ENCODE measurements around the gene SLC6A16.

SLC6A16 gene

DNA sequence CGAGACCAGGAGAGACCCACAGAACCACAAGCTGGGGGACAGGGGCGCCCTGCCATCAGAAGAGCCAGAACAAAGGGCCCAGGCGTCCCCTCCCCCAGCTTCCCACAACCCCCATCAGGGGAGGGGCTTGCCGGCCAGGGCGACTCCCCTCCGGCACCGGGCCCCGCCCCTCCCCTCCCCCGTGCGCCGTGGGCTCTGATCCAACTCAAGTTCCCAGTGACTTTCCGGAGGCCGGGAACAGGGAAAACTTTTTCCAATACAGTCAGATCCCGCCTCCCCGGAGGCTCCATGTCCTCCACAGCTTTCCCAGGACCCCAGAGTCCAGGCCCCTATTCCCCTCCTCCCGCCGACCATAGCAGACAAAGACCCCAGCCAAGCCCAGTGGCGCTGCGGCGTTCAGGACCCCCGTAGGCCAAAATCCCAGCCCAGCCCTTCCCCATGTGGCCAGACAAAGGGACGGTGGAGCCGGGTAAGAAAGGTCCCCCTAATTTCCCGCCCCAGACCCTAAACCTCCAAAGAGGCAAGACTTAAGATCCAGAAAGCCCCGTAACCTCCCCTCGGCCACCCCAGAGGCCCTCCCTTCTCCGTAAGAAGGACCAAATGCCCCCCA, 36.6 kb upstream of the SLC6A16 start:
- H3K4me1 ChIP-seq (ENCODE audit: control insufficient read depth, insufficient read depth, low read length), result peaks cover 3% of the 10 kb centered on the region; the same call in 1 of the 2 replicates
- H3K9me3 ChIP-seq (ENCODE audit: control insufficient read depth, insufficient read depth, low read length), result no peaks in the 10 kb centered on the region
- no peaks in the 10 kb centered on the region for H3K27me3 ChIP-seq (ENCODE audit: control insufficient read depth, insufficient read depth, low read length)
- H3K4me3 ChIP-seq (ENCODE audit: low read depth, low read length), result peak overlapping the region; percentile 95
- peak overlapping the region; percentile 95 for H3K9ac ChIP-seq (ENCODE audit: low read depth, low read length)
- H3K36me3 ChIP-seq (ENCODE audit: control insufficient read depth, insufficient read depth, low read length), result peaks cover 30% of the 10 kb centered on the region
- H3K27ac ChIP-seq (ENCODE audit: low read depth, low read length), result peak overlapping the region; percentile 97

- no peak overlapping the region for H3K9ac ChIP-seq (ENCODE audit: low read depth, low read length)
- peaks cover 45% of the 10 kb centered on the region for H3K36me3 ChIP-seq (ENCODE audit: control insufficient read depth, insufficient read depth, low read length)
- no peaks in the 10 kb centered on the region for H3K27me3 ChIP-seq (ENCODE audit: control insufficient read depth, insufficient read depth, low read length)
- no peaks in the 10 kb centered on the region for H3K9me3 ChIP-seq (ENCODE audit: control insufficient read depth, insufficient read depth, low read length)
- peaks cover 3% of the 10 kb centered on the region; the same call in 1 of the 2 replicates for H3K4me1 ChIP-seq (ENCODE audit: control insufficient read depth, insufficient read depth, low read length)
- H3K27ac ChIP-seq (ENCODE audit: low read depth, low read length), result no peak overlapping the region
- H3K4me3 ChIP-seq (ENCODE audit: low read depth, low read length), result peak overlapping the region; percentile 95
Observed at GRCh38 chr19:49359851-49360820, 35.1 kb upstream of the SLC6A16 start.

DNA sequence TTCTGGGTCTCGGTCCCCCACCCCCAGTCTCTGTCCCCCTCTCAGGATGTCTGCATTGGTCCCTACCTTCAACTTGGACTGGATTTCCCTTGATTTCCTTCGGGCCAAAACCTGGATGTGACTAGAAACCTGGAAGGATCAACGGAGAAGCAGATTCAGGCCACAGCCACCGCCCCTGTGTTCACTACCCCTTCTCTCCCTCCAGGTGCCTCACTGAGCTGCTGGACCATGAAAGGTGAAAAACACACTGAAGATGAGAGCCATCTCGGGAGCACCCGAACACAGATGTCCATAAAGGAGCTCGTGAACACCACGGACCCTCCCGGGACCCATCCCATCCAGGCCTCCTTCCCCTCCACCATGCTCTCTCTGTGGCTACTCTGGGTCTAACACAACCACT, 32.2 kb upstream of the SLC6A16 start:
- no peaks in the 10 kb centered on the region for H3K9me3 ChIP-seq (ENCODE audit: control insufficient read depth, insufficient read depth, low read length)
- H3K9ac ChIP-seq (ENCODE audit: low read depth, low read length), result no peak overlapping the region
- H3K4me1 ChIP-seq (ENCODE audit: control insufficient read depth, insufficient read depth, low read length), result no peaks in the 10 kb centered on the region
- H3K27me3 ChIP-seq (ENCODE audit: control insufficient read depth, insufficient read depth, low read length), result no peaks in the 10 kb centered on the region
- no peak overlapping the region for H3K27ac ChIP-seq (ENCODE audit: low read depth, low read length)
- H3K36me3 ChIP-seq (ENCODE audit: control insufficient read depth, insufficient read depth, low read length), result peaks cover 72% of the 10 kb centered on the region
- H3K4me3 ChIP-seq (ENCODE audit: low read depth, low read length), result no peak overlapping the region

- no peak overlapping the region for H3K27ac ChIP-seq (ENCODE audit: low read depth, low read length)
- no peaks in the 10 kb centered on the region for H3K9me3 ChIP-seq (ENCODE audit: control insufficient read depth, insufficient read depth, low read length)
- H3K27me3 ChIP-seq (ENCODE audit: control insufficient read depth, insufficient read depth, low read length), result no peaks in the 10 kb centered on the region
- H3K9ac ChIP-seq (ENCODE audit: low read depth, low read length), result no peak overlapping the region
- no peaks in the 10 kb centered on the region for H3K4me1 ChIP-seq (ENCODE audit: control insufficient read depth, insufficient read depth, low read length)
- no peak overlapping the region for H3K4me3 ChIP-seq (ENCODE audit: low read depth, low read length)
- H3K36me3 ChIP-seq (ENCODE audit: control insufficient read depth, insufficient read depth, low read length), result peaks cover 79% of the 10 kb centered on the region
Observed at GRCh38 chr19:49356382-49356781, 31.4 kb upstream of the SLC6A16 start.

- Histone ChIP-seq H3K36me3 (ENCODE audit: control insufficient read depth, insufficient read depth, low read length) (peaks cover 84% of the 10 kb centered on the region), H3K9ac (ENCODE audit: low read depth, low read length) (no peak overlapping the region), H3K27ac (ENCODE audit: low read depth, low read length) (no peak overlapping the region), H3K4me3 (ENCODE audit: low read depth, low read length) (no peak overlapping the region), H3K4me1 (ENCODE audit: control insufficient read depth, insufficient read depth, low read length) (no peaks in the 10 kb centered on the region), H3K27me3 (ENCODE audit: control insufficient read depth, insufficient read depth, low read length) (no peaks in the 10 kb centered on the region), H3K9me3 (ENCODE audit: control insufficient read depth, insufficient read depth, low read length) (no peaks in the 10 kb centered on the region)
Observed at GRCh38 chr19:49355909-49356353, 30.9 kb upstream of the SLC6A16 start.

- peaks cover 89% of the 10 kb centered on the region for H3K36me3 ChIP-seq (ENCODE audit: control insufficient read depth, insufficient read depth, low read length)
- H3K27me3 ChIP-seq (ENCODE audit: control insufficient read depth, insufficient read depth, low read length), result no peaks in the 10 kb centered on the region
- H3K27ac ChIP-seq (ENCODE audit: low read depth, low read length), result no peak overlapping the region
- H3K9me3 ChIP-seq (ENCODE audit: control insufficient read depth, insufficient read depth, low read length), result no peaks in the 10 kb centered on the region
- H3K4me3 ChIP-seq (ENCODE audit: low read depth, low read length), result no peak overlapping the region
- no peaks in the 10 kb centered on the region for H3K4me1 ChIP-seq (ENCODE audit: control insufficient read depth, insufficient read depth, low read length)
- H3K9ac ChIP-seq (ENCODE audit: low read depth, low read length), result no peak overlapping the region
Observed at GRCh38 chr19:49349567-49349966, 24.6 kb upstream of the SLC6A16 start.

GRCh38 chr19:49348305-49349189, 23.6 kb upstream of the SLC6A16 start:
- Histone ChIP-seq H3K4me3 (ENCODE audit: low read depth, low read length) (no peak overlapping the region), H3K4me1 (ENCODE audit: control insufficient read depth, insufficient read depth, low read length) (no peaks in the 10 kb centered on the region), H3K9me3 (ENCODE audit: control insufficient read depth, insufficient read depth, low read length) (no peaks in the 10 kb centered on the region), H3K36me3 (ENCODE audit: control insufficient read depth, insufficient read depth, low read length) (peaks cover 91% of the 10 kb centered on the region), H3K27me3 (ENCODE audit: control insufficient read depth, insufficient read depth, low read length) (no peaks in the 10 kb centered on the region), H3K9ac (ENCODE audit: low read depth, low read length) (no peak overlapping the region), H3K27ac (ENCODE audit: low read depth, low read length) (no peak overlapping the region)

DNA sequence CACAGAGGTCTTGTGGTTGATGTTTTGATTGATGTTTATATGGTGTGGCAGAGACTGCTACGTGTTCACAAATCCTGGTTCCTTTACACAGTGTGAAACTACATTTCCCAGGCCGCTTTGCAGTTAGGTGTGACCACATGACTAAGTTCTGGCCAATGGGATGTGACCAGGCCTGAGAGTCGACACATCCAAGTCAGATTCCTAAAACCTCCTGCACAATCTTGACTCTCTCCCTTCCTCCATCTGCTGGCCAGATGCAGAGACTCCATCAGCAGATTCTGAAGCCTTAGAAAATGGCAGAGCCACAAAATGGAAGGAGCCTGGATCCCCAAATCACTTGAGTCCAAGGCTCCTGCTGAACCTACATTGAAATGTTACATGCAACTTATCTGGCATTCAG, 22.8 kb upstream of the SLC6A16 start:
- H3K36me3 ChIP-seq (ENCODE audit: control insufficient read depth, insufficient read depth, low read length), result peaks cover 91% of the 10 kb centered on the region
- H3K4me1 ChIP-seq (ENCODE audit: control insufficient read depth, insufficient read depth, low read length), result no peaks in the 10 kb centered on the region
- H3K9me3 ChIP-seq (ENCODE audit: control insufficient read depth, insufficient read depth, low read length), result no peaks in the 10 kb centered on the region
- no peak overlapping the region for H3K4me3 ChIP-seq (ENCODE audit: low read depth, low read length)
- no peaks in the 10 kb centered on the region for H3K27me3 ChIP-seq (ENCODE audit: control insufficient read depth, insufficient read depth, low read length)
- H3K27ac ChIP-seq (ENCODE audit: low read depth, low read length), result no peak overlapping the region
- H3K9ac ChIP-seq (ENCODE audit: low read depth, low read length), result no peak overlapping the region

- Histone ChIP-seq H3K27ac (ENCODE audit: low read depth, low read length) (no peak overlapping the region), H3K9me3 (ENCODE audit: control insufficient read depth, insufficient read depth, low read length) (no peaks in the 10 kb centered on the region), H3K9ac (ENCODE audit: low read depth, low read length) (no peak overlapping the region), H3K4me3 (ENCODE audit: low read depth, low read length) (no peak overlapping the region), H3K4me1 (ENCODE audit: control insufficient read depth, insufficient read depth, low read length) (no peaks in the 10 kb centered on the region), H3K36me3 (ENCODE audit: control insufficient read depth, insufficient read depth, low read length) (peaks cover 91% of the 10 kb centered on the region), H3K27me3 (ENCODE audit: control insufficient read depth, insufficient read depth, low read length) (no peaks in the 10 kb centered on the region)
Observed at GRCh38 chr19:49347191-49347590, 22.2 kb upstream of the SLC6A16 start.

DNA sequence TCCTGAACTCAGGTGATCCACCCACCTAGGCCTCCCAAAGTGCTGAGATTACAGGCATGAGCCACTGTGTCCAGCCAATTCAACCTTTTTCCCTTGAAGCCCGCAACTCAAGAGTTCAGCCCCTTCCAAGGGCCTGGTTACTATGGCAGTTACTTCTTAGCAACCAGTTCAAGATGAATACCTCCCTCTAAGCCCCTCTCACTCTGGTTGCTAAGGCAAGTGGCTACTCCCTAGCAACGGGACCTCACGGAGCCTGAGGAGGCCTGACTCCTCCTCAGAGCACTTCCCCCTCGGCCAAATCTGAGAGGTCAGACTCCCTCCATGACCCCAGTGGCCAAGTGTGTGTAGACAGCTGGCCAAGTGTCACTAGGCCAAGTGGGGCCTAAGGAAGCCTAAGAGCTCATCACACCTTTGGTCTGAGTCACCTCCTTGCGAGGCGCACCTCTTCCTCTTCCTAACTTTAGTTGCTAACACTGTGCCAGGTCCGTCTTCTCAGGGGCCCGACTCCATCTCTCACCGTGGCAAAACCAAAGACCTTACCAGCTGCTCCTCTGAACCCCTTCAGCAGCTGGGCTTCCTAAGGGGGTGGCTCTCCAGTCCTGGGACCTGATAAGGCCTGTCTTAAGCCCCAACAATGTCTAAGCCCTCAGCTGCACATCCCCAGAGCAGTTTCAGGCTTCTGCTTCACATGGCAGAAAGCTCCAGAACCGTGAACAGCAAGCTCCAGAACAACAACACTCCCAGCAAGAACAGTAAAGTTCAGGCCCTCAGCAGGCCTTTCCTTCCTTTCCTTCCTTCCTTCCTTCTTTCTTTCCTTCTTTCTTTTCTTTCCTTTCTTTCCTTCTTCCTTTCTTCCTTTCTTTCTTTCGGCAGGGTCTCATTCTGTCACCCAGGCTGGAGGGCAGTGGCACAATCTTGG, 19.8 kb upstream of the SLC6A16 start:
- H3K9me3 ChIP-seq (ENCODE audit: control insufficient read depth, insufficient read depth, low read length), result no peaks in the 10 kb centered on the region
- no peaks in the 10 kb centered on the region for H3K27me3 ChIP-seq (ENCODE audit: control insufficient read depth, insufficient read depth, low read length)
- H3K36me3 ChIP-seq (ENCODE audit: control insufficient read depth, insufficient read depth, low read length), result peaks cover 84% of the 10 kb centered on the region
- no peak overlapping the region for H3K27ac ChIP-seq (ENCODE audit: low read depth, low read length)
- peaks cover 3% of the 10 kb centered on the region; the same call in 1 of the 2 replicates for H3K4me1 ChIP-seq (ENCODE audit: control insufficient read depth, insufficient read depth, low read length)
- H3K9ac ChIP-seq (ENCODE audit: low read depth, low read length), result no peak overlapping the region
- H3K4me3 ChIP-seq (ENCODE audit: low read depth, low read length), result no peak overlapping the region
